Fibroblast of lung (primary cell): Measurements from ENCODE around the gene TGM2. TPM values are rescaled to one million over a fixed set of nuclear protein-coding genes. Genes with fewer than 3 reads are reported as not detected.

Source experiments
- DNase-seq, 2 donors: peaks; one replicate each; pipeline versions ENCODE4 v3.0.0 to v3.0.0-alpha.2; 2010; ENCODE audit warnings: low read depth in 2 of 2
- H2AFZ ChIP-seq: 2 replicates; pipeline ENCODE4 v1.5.1; 2012; ENCODE audit warnings: low read length, control low read depth, inconsistent platforms
- H3K27ac ChIP-seq: 2 replicates; pipeline ENCODE4 v1.5.1; 2011; ENCODE audit warnings: low read length, control low read depth; ENCODE audit not compliant: insufficient read depth
- H3K27me3 ChIP-seq: 2 replicates; pipeline ENCODE4 v1.5.1; 2011; ENCODE audit warnings: mild to moderate bottlenecking, low read length; ENCODE audit not compliant: control insufficient read depth, insufficient read depth
- H3K36me3 ChIP-seq: 2 replicates; pipeline ENCODE4 v1.5.1; 2011; ENCODE audit warnings: low read length; ENCODE audit not compliant: control insufficient read depth, insufficient read depth
- H3K4me1 ChIP-seq: 2 replicates; pipeline ENCODE4 v1.5.1; 2011; ENCODE audit warnings: low read length; ENCODE audit not compliant: control insufficient read depth, insufficient read depth; ENCODE audit errors: extremely low read depth
- H3K4me2 ChIP-seq: 2 replicates; pipeline ENCODE4 v1.5.1; 2011; ENCODE audit warnings: low read length, control low read depth; ENCODE audit not compliant: insufficient read depth; ENCODE audit errors: extremely low read depth
- H3K4me3 ChIP-seq, 4 experiments: fragments of 200-600 bp in 1 of 4; sonication (generic) in 1 of 4; replicated peaks in 1 of 4; 2 replicates each; pipeline ENCODE4 v1.5.1; 2011 to 2016; ENCODE audit warnings: low read length in 4 of 4, low read depth in 3 of 4, mild to moderate bottlenecking in 3 of 4, control low read depth in 2 of 4, inconsistent platforms in 1 of 4, mixed read lengths in 1 of 4; ENCODE audit not compliant: insufficient read depth in 1 of 4; ENCODE audit errors: control extremely low read depth in 1 of 4
- H3K79me2 ChIP-seq: 2 replicates; pipeline ENCODE4 v1.5.1; 2012; ENCODE audit warnings: mild to moderate bottlenecking, low read length, inconsistent platforms; ENCODE audit not compliant: control insufficient read depth, insufficient read depth
- H3K9ac ChIP-seq: 2 replicates; pipeline ENCODE4 v1.5.1; 2011; ENCODE audit warnings: mild to moderate bottlenecking, low read length, control low read depth; ENCODE audit not compliant: insufficient read depth
- H3K9me3 ChIP-seq: 2 replicates; pipeline ENCODE4 v1.5.1; 2012; ENCODE audit warnings: low read depth, low read length; ENCODE audit not compliant: control insufficient read depth, insufficient read depth
- H4K20me1 ChIP-seq: 2 replicates; pipeline ENCODE4 v1.5.1; 2011; ENCODE audit warnings: low read length; ENCODE audit not compliant: control insufficient read depth, insufficient read depth; ENCODE audit errors: extremely low read depth
- EZH2 ChIP-seq: IDR thresholded peaks from 2 replicates; pipeline ENCODE4 v1.5.1; 2012; ENCODE audit warnings: low read length, control low read depth, mild to moderate bottlenecking; ENCODE audit errors: missing control alignments
- polyA plus RNA-seq, 2 donors: library from polyadenylated mRNA; depleted of rRNA in 1 of 2; stranded (reverse) in 1 of 2; unstranded in 1 of 2; fragments of >200 nt; gene quantifications; 2 replicates each; pipeline ENCODE4 v1.2.1, GENCODE V29; 2011 to 2012; ENCODE audit warnings: missing spikeins in 1 of 2
- total RNA-seq: library from RNA; depleted of rRNA; stranded (reverse); fragments of >200 nt; gene quantifications from 2 replicates; pipeline ENCODE4 v1.2.1, GENCODE V29; 2014
- TF ChIP-seq, protein P1 (sequence below), 2 donors: IDR thresholded peaks in 1 of 2; conservative IDR thresholded peaks in 1 of 2; 1 replicate in 1 of 2; 2 replicates in 1 of 2; pipeline ENCODE4 v1.5.1; 2011 to 2012; ENCODE audit warnings: low read length in 2 of 2, control low read depth in 1 of 2, inconsistent platforms in 1 of 2, low read depth in 1 of 2, mild to moderate bottlenecking in 1 of 2

The TGM2 gene
- total and polyA plus RNA-seq, 2 donors (not counting 1 experiment from before 2014, with no cell fraction given): 103 to 238 TPM

- no peak overlapping the region for H3K4me3 ChIP-seq
- no peak overlapping the region for H3K4me2 ChIP-seq
- no peak overlapping the region for H3K27ac ChIP-seq
- no peaks in the 10 kb centered on the region for H3K27me3 ChIP-seq
- no peaks in the 10 kb centered on the region for H4K20me1 ChIP-seq
- H3K9me3 ChIP-seq: no peaks in the 10 kb centered on the region
- peaks cover 21% of the 10 kb centered on the region for H3K4me1 ChIP-seq
- DNase-seq: peak; percentile 51 to 66
- H3K79me2 ChIP-seq: no peaks in the 10 kb centered on the region
- peaks cover 8% of the 10 kb centered on the region for H3K36me3 ChIP-seq
- TF ChIP-seq, protein P1, sequence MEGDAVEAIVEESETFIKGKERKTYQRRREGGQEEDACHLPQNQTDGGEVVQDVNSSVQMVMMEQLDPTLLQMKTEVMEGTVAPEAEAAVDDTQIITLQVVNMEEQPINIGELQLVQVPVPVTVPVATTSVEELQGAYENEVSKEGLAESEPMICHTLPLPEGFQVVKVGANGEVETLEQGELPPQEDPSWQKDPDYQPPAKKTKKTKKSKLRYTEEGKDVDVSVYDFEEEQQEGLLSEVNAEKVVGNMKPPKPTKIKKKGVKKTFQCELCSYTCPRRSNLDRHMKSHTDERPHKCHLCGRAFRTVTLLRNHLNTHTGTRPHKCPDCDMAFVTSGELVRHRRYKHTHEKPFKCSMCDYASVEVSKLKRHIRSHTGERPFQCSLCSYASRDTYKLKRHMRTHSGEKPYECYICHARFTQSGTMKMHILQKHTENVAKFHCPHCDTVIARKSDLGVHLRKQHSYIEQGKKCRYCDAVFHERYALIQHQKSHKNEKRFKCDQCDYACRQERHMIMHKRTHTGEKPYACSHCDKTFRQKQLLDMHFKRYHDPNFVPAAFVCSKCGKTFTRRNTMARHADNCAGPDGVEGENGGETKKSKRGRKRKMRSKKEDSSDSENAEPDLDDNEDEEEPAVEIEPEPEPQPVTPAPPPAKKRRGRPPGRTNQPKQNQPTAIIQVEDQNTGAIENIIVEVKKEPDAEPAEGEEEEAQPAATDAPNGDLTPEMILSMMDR (conservative IDR thresholded peaks at IDR 0.05 in 1 of 2, IDR thresholded peaks at IDR 0.05 in 1 of 2; ENCODE audit: low read depth in 1 of 2, low read length in 2 of 2): no peak
- TF ChIP-seq EZH2: no peak
- no peak overlapping the region for H2AFZ ChIP-seq
- H3K9ac ChIP-seq: no peak overlapping the region
These were observed 8.0 kb downstream of the TGM2 start for GRCh38 chr20:38156888-38157634.

DNA sequence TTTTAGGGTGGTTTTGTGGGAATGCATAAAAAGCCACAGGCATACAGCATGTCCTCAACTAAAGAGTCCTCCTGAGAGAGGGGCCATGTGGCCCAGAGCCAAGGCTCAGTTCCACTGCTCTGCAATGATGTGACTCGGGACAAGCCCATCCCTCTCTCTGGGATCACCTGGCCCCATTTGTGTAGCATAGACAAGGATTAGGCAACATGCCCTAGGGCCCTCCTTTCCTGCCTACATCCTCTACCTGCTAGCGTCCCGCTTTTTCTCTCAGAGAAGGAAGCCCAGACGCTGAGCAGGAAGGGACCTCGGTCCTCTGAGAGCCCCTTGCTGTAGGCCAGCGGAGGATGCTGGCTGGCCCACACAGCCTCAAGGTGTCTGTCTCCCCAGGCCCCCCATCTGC, 8.8 kb downstream of the TGM2 start:
- no peak for TF ChIP-seq EZH2
- TF ChIP-seq, protein P1 (conservative IDR thresholded peaks at IDR 0.05 in 1 of 2, IDR thresholded peaks at IDR 0.05 in 1 of 2; ENCODE audit: low read depth in 1 of 2, low read length in 2 of 2): no peak
- no peaks in the 10 kb centered on the region for H3K9me3 ChIP-seq
- H3K27me3 ChIP-seq: no peaks in the 10 kb centered on the region
- no peak for DNase-seq
- H3K27ac ChIP-seq: no peak overlapping the region
- no peak overlapping the region for H2AFZ ChIP-seq
- no peaks in the 10 kb centered on the region for H4K20me1 ChIP-seq
- peaks cover 23% of the 10 kb centered on the region for H3K4me1 ChIP-seq
- H3K4me3 ChIP-seq: no peak overlapping the region
- no peaks in the 10 kb centered on the region for H3K79me2 ChIP-seq
- H3K36me3 ChIP-seq: peaks cover 8% of the 10 kb centered on the region
- H3K4me2 ChIP-seq: no peak overlapping the region
- no peak overlapping the region for H3K9ac ChIP-seq

- Histone ChIP-seq H3K79me2 (no peaks in the 10 kb centered on the region), H3K27ac (no peak overlapping the region), H4K20me1 (no peaks in the 10 kb centered on the region), H2AFZ (no peak overlapping the region), H3K27me3 (no peaks in the 10 kb centered on the region), H3K4me1 (peaks cover 23% of the 10 kb centered on the region), H3K4me3 (no peak overlapping the region), H3K4me2 (no peak overlapping the region), H3K36me3 (peaks cover 6% of the 10 kb centered on the region), H3K9me3 (no peaks in the 10 kb centered on the region), H3K9ac (no peak overlapping the region)
- no peak for DNase-seq
- TF ChIP-seq, protein P1 (conservative IDR thresholded peaks at IDR 0.05 in 1 of 2, IDR thresholded peaks at IDR 0.05 in 1 of 2; ENCODE audit: low read depth in 1 of 2, low read length in 2 of 2): no peak
- no peak for TF ChIP-seq EZH2
These were observed 9.3 kb downstream of the TGM2 start for GRCh38 chr20:38155811-38156210.
